ENCODE measurements around the gene TMEM119. TPM values are rescaled to one million over a fixed set of nuclear protein-coding genes. Genes with fewer than 3 reads are reported as not detected.

Gene TMEM119
- total and polyA plus RNA-seq, 2 of the 8 experiments (the other 6 are each of a cell fraction or from before 2014, with no cell fraction given), result 0.35 to 0.61 TPM

GRCh38 chr12:108589840-108590229 lies 8.0 kb downstream of the TMEM119 start (continued):
- no peak for TF ChIP-seq USF2 (IDR thresholded peaks at IDR 0.05; ENCODE audit: low read length)
- no peak for TF ChIP-seq SAP30 (IDR thresholded peaks at IDR 0.05; ENCODE audit: insufficient read depth, insufficient replicate concordance, low read length)
- TF ChIP-seq CTBP2 (IDR thresholded peaks at IDR 0.05; ENCODE audit: borderline replicate concordance, insufficient read depth, insufficient read length, low read length), result no peak
